BJ (cell line): ENCODE data around the gene TTC23. TPM values are rescaled to one million over a fixed set of nuclear protein-coding genes. Genes with fewer than 3 reads are reported as not detected.

Source experiments
- CTCF ChIA-PET: fragments of 350-600 bp; formaldehyde crosslinking; extraction: SDS; loops from one replicate; lab custom pipeline; 2021; ENCODE audit warnings: antibody characterized with exemption, inconsistent platforms; lab: Yijun Ruan, JAX
- POLR2A ChIA-PET: fragments of 300-600 bp; sonication (Branson Sonifier 250); formaldehyde crosslinking; extraction: SDS; loops from one replicate; lab custom pipeline; 2021; ENCODE audit warnings: antibody characterized with exemption; lab: Charles Lee
- DNase-seq: peaks from one replicate; pipeline ENCODE4 v3.0.0-alpha.2; 2011; ENCODE audit warnings: low read depth
- H3K27me3 ChIP-seq: 2 replicates; pipeline ENCODE4 v1.6.0; 2011; ENCODE audit warnings: low read length; ENCODE audit not compliant: control insufficient read depth, insufficient read depth
- H3K36me3 ChIP-seq: 2 replicates; pipeline ENCODE4 v1.5.1; 2011; ENCODE audit warnings: low read length; ENCODE audit not compliant: control insufficient read depth, insufficient read depth
- H3K4me3 ChIP-seq: 2 replicates; pipeline ENCODE4 v1.5.1; 2011; ENCODE audit warnings: low read depth, mild to moderate bottlenecking, control low read depth, low read length
- CTCF ChIP-seq: IDR thresholded peaks from 2 replicates; pipeline ENCODE4 v1.5.1; 2011; ENCODE audit warnings: low read depth, mild to moderate bottlenecking, control low read depth, inconsistent platforms, low read length, moderate library complexity; ENCODE audit not compliant: insufficient read depth
- polyA plus RNA-seq: library from polyadenylated mRNA; depleted of rRNA; stranded (reverse); fragments of >200 nt; gene quantifications from 2 replicates; pipeline ENCODE4 v1.2.3, GENCODE V29; 2011

TTC23 gene
- polyA plus RNA-seq, 1 experiment = 3.6 TPM

GRCh38 chr15:99250857-99251841 lies 1.8 kb upstream of the TTC23 start, which contains the start of gene LRRC28:
TSS of gene LRRC28 (plus strand) at chr15:99251481. CDS start at chr15:99255958, 4,477 bp downstream.
- POLR2A ChIA-PET = interaction anchor here (0.6 kb wide), 1 partner anchor 27 kb away, joined by 3 read pairs; no protein-coding TSS in a partner anchor
- TF ChIP-seq CTCF = no peak
- CTCF ChIA-PET = interaction anchor here (1.2 to 1.8 kb wide), 3 partner anchors 12 to 453 kb away, joined by 4 to 6 read pairs (median 5); no protein-coding TSS in a partner anchor
- Histone ChIP-seq H3K4me3 (peak within 1 kb of the TSS; percentile 90), H3K36me3 (no peaks in the 10 kb centered on the region), H3K27me3 (no peaks in the 10 kb centered on the region)
- peak; percentile 95 for DNase-seq

GRCh38 chr15:99250494-99250856 lies 1.1 kb upstream of the TTC23 start:
- no peak for TF ChIP-seq CTCF
- ChIA-PET POLR2A (no interaction called here), CTCF (interaction anchor here (1.8 kb wide), 1 partner anchor 454 kb away, joined by 4 read pairs; no protein-coding TSS in a partner anchor)
- no peak for DNase-seq
- H3K36me3 ChIP-seq = no peaks in the 10 kb centered on the region
- H3K27me3 ChIP-seq = no peaks in the 10 kb centered on the region
- H3K4me3 ChIP-seq = peak overlapping the region; percentile 57

- no peak for TF ChIP-seq CTCF
- no peak for DNase-seq
- Histone ChIP-seq H3K4me3 (peak overlapping the region; percentile 57), H3K36me3 (no peaks in the 10 kb centered on the region), H3K27me3 (no peaks in the 10 kb centered on the region)
- POLR2A ChIA-PET = interaction anchor here (0.6 kb wide), 1 partner anchor 483 kb away, joined by 8 read pairs; the partner anchor contains the start of gene LYSMD4
- CTCF ChIA-PET = interaction anchor here (0.8 kb wide), 1 partner anchor 506 kb away, joined by 3 read pairs; no protein-coding TSS in a partner anchor
These were observed 620 bp upstream of the TTC23 start for GRCh38 chr15:99250001-99250400.

GRCh38 chr15:99248000-99248715 lies 1.2 kb downstream of the TTC23 start:
- Histone ChIP-seq H3K4me3 (peak overlapping the region; percentile 57), H3K27me3 (no peaks in the 10 kb centered on the region), H3K36me3 (no peaks in the 10 kb centered on the region)
- no peak for DNase-seq
- POLR2A ChIA-PET = no interaction called here
- CTCF ChIA-PET = interaction anchor here (0.6 kb wide), 1 partner anchor 142 kb away, joined by 3 read pairs; no protein-coding TSS in a partner anchor
- TF ChIP-seq CTCF = no peak

- no peak overlapping the region for H3K4me3 ChIP-seq
- ChIA-PET CTCF (interaction anchor here (0.6 to 1.0 kb wide), 3 partner anchors 142 to 495 kb away, joined by 3 read pairs; no protein-coding TSS in a partner anchor), POLR2A (no interaction called here)
- H3K27me3 ChIP-seq = no peaks in the 10 kb centered on the region
- TF ChIP-seq CTCF = no peak
- DNase-seq = no peak
- H3K36me3 ChIP-seq = no peaks in the 10 kb centered on the region
These were observed 2.3 kb downstream of the TTC23 start for GRCh38 chr15:99247062-99247461.
